CD4-positive, alpha-beta T cell treated with Interleukin-15 for 1 hour (primary cell): Measurements from ENCODE around the gene B3GALNT1.

ENCODE experiments used
- DNase-seq: peaks from one replicate; pipeline ENCODE4 v3.0.0-alpha.2; 2020

Gene B3GALNT1, protein sequence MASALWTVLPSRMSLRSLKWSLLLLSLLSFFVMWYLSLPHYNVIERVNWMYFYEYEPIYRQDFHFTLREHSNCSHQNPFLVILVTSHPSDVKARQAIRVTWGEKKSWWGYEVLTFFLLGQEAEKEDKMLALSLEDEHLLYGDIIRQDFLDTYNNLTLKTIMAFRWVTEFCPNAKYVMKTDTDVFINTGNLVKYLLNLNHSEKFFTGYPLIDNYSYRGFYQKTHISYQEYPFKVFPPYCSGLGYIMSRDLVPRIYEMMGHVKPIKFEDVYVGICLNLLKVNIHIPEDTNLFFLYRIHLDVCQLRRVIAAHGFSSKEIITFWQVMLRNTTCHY

DNA sequence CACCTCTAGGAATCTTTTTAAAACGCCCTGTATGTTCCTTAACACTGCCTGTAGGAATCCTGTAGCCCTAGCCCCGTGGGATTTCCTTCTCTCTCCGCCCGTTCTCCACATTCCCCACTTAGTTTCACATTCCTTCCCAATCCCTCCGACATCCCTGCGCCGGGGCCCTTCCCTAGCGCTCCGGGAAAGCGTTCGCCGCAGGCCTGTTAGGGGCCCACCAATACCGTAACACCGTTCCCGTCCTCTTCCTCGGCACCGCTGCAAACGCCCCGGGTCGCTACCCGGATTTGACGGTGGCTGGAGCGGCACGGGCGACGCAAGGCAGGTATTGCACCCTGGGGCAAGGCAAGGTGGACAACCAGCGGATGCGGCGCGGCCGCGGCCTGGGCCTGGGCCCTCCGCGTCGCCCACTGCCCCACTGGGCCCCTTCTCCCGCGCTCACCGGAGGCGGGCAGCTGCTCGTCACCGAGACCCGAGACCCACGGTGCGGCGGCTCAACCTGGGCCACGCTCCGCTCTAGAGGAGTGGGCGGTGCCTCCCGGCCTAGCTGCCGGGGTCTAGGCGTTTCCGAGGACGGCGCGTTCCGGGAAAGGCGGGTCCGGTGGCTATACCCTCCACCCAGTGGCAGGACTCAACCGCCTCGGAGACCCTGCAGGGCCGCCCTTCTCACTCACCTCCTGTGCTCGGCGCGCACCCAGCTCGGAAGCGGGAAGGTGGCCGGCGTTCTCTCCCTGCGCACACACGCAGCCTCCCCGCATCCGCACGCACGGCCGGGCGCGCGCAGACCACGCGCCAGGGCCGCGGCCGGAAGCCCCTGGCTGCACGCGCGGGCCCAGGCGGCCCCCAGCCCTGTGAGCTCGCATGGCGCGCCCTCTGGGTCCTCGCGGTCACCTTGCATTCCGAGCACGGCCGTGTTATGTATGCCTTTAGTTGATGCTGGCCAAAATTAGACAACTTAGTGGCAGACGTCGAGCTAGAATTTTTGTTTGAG is at the start of gene B3GALNT1:
TSS of gene B3GALNT1 (minus strand) at position 789 of the 991 bp plus-strand sequence. CDS start 18,595 bp downstream, outside the sequence.
- peak; percentile 21 for DNase-seq

DNA sequence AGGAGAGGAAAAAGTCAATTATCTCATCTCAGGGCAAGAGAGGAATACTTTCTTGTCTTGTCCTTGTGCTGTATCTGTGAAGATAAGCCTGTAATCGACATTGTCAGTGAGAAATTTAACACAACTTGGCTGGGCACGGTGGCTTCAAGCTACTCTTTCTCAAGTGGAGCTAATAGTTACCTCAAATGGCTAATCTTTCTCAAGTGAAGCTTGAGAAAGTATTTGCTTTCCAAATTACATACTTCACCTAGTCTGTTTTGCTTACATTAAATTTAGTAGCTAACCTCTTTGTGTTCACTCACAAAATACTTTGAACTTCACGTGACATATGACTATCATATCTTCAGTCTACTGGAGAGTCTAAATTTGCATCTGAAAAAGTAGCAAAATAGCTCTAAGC is 48.3 kb upstream of the B3GALNT1 start:
- no peak for DNase-seq

DNA sequence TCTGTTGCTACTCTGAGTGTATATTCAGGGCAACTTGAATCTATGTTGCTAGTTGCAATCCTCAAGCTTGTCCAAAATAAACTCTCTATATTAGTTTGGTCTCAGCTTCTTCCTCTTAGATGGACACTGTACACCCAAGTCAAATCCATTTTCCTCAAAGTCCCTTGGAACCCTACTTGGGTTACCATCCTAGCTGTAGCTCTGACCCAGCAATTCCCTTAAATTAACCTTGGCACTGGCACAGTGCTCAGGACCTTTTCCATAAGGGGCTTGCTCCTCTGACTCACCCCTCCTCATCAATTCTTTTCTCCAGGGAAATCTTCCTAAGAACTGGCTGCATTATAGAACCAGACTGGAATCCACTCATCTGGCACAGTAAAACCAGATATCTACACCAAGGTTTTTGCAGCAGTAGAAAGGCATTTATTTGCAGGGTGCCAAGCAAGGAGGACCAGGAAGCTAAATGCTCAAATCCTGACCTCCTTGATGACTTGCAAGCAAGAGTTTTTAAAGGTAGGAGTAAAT is 44.9 kb upstream of the B3GALNT1 start:
- no peak for DNase-seq

DNA sequence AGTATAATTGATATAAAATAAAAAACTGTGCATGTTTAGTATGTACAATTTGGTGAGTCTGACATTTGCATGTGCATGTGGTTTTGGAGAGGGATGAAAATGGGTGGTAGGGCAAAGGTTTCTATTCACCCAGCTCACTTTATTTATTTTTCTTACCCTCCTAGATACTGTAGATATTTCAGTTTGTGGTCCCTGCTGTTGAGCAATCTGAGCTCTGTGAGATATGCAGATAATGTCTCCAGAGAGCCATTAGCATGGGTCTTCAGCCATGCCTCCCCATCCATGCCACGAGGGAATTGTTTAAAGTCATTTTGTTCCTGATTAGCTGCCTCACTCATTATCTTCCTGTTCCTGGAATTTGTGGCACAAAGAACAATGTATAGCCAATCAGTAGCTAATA is 44.4 kb upstream of the B3GALNT1 start:
- DNase-seq, result no peak

DNA sequence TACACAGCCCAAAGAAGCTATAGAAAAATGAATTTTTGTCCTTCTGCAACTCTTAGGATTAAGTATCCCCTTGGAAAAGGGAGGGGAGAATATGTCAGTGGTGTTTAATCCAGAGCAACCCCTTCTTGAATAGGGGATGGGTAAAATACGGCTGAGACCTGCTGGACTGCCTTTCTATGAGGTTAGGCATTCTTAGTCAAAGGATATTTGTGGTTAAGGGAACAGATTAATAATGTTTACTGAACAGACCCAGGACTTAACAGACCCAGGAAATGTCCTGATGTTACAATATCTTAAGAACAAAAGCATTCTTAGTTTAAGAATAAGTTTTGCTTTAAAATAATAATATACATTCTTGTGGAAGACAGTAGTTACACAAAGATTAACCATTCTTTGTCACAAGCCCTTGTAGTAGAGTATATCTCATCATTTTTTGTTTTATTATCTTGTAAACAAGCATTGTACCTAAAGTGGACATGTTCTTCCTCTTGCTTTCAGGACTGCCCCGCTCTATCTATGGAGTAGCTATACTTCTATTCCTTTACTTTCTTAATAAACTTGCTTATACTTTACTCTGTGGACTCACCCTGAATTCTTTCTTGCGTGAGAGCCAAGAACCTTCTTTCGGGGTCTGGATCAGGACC is 43.8 kb upstream of the B3GALNT1 start:
- no peak for DNase-seq

DNA sequence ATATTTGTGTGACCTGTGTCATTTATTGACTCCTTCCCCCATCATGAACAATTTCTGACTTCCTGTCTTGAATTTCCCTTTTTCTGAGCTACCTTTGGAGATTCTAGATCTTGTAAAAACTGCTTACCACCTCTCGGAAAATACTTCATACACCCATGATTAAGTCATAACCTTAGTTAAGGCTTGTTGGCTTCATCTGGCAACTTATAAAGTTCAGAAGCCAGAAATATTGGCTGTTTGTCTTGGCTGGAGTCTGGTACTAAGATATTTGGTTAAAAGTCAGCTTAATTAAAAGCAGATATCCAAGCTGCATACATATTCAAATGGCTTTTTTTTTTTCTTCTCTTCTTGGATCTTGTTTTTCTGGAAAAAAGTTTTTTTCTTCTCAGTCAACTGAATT is 37.3 kb upstream of the B3GALNT1 start:
- DNase-seq, result no peak

DNA sequence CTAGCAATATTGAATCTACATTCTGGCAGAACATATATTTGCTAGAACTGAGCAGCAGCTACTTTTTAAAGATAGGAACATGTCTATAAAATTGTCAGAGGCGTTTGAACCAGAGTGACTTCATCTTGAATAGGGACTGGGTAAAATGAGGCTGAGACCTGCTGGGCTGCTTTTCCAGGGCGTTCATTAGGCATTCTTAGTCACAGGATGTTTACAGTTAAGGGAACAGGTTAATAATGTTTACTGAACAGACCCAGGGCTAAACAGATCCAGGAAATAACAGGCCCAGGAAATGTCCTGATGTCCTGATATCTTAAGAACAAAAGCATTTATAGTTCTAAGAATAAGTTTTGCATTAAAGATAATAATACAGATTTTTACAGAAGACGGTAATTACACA is 34.5 kb upstream of the B3GALNT1 start:
- no peak for DNase-seq

DNA sequence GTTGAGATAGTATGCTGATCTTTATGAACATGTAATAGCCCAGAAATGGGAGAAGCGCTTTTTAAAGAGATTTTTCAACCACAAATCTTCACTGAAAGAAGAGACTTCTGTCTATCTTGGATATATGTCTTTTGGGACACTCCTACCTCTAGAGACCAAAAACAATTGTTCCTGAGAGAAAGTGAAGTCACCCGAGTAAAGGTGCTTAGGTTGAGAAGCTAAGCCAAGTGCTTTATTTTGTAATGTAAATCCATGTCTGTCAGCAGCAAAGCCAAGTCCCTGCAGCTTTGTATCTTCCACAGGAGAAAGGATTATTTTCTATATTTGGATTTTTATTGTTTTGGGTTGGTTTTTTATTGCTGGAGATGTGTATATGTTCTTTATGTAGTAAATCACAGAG is 32.1 kb upstream of the B3GALNT1 start:
- DNase-seq, result no peak

DNA sequence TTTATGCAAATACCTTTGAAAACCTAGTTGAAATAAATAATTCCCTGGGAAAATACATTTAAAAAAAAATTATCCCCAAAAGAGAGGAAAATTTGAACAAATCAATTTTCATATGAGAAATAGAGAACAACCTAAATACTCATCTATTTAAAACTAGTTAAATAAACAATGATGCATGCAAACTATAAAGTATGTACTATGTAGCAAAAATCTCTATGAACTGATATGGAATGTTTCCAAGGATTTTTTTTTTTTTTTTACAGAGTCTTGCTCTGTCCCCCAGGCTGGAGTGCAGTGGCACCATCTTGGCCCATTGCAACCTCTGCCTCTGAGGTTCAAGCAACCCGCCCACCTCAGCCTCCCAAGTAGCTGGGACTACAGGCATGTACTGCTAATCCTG is 27.2 kb upstream of the B3GALNT1 start:
- no peak for DNase-seq

DNA sequence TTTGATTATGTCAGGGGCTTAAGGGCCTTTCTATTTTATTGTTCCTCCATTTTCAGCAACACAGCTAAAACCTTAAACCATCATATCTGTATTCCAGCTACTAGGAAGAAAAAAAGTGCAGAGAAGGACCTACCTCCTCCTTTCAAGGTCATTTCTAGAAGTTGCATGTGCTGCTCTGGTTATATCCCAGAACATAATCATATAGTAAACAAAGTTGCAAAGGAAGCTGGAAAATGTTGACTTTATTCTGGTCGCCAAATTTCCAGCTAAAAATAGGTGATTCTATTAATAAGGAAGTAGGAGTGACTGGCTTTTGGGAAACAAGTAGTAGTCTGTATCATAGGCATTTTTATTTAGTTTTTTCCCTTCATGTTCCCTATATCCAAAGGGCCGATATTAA is 21.3 kb upstream of the B3GALNT1 start:
- DNase-seq, result no peak

DNA sequence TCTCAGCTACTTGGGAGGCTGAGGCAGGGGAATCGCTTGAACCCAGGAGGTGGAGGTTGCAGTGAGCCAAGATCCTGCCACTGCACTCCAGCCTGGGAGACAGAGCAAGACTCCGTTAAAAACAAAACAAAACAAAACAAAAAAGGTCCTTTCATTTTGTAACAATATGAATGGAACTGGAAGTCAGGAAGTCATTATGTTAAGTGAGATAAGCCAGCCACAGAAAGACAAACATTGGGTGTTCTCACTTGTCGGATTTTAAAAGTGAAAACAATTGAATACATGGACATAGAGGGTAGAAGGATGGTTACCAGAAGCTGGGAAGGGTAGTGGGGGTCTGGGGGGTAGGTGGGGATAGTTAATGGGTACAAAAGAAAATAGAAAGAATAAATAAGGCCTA is 12.5 kb upstream of the B3GALNT1 start:
- DNase-seq, result no peak

DNA sequence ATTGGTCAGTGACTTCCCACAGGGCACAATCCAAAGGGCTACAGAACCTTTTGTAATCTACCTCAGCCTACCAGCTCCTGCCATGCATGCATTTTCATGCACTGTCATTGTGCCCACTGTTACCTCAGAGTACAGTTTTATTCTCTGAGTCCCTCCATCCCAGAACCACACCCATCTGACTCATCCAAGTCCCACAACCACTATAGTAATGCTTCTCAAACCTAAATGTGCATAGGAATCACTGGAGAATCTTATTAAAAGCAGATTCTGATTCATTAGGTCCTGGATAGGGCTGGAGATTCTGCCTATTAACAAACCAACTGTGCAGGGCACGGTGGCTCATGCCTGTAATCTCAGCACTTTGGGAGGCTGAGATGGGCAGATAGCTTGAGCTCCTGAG is 3.7 kb upstream of the B3GALNT1 start:
- no peak for DNase-seq

DNA sequence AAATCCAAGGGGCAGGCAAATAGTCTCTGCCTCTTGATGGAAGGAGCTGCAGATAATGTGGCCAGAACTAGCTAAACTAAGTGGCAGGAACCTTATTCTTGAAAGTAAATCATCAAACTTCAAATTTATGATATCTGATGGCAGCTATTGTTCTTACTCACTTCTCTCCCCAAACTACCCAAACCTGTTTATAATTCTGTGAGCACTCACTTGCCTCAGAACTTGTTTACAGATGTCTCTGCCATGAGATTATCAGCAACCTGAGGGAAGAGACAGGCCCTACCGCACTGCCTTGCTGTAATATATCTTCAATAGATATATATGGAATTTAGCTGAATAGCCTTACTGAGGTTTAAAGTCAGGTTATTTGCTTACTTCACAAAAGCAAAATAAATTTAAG is 2.2 kb upstream of the B3GALNT1 start:
- DNase-seq, result no peak

DNA sequence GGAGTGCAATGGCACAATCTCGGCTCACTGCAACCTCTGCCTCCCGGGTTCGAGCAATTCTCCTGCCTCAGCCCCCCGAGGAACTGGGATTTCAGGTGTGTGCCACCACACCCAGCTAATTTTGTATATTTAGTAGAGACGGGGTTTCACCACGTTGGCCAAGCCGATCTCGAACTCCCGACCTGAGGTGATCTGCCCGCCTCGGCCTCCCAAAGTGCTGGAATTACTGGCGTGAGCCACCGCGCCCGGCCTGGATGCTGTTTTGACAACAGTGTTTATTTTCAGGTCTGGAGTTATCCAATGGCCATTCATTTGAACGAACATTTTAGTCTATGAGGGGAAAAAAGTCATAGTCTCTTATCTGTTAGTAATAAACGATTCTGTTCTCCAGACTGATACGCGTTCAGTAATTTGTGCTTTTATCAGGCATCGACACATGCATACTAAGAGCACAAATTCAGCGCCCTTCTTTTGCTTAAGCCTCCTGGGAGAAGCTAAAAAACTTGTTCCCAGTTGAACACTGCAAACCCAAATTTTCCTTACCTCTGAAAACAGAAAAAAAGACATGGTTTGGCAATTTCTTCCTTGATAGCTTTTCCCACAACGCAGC is 1.3 kb downstream of the B3GALNT1 start:
- DNase-seq, result no peak

DNA sequence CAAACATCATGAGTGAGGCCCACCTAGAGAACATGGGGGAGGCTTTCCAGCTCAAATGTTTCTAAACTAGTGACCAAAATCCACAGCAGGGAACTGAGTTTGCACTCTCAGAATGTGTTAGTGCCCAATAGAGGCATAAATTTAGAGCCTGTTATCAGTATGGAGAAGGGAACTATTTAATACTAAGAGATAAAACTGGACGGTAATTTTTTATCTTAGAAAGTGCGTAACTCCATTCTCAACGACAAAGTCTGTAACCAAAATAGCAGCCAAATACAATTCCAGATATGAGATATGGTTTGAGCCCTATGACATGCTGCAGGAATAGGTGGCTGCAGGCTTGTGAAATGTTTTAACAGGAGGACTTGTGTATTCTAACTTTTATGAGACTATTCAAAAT is 3.5 kb downstream of the B3GALNT1 start:
- DNase-seq, result no peak

DNA sequence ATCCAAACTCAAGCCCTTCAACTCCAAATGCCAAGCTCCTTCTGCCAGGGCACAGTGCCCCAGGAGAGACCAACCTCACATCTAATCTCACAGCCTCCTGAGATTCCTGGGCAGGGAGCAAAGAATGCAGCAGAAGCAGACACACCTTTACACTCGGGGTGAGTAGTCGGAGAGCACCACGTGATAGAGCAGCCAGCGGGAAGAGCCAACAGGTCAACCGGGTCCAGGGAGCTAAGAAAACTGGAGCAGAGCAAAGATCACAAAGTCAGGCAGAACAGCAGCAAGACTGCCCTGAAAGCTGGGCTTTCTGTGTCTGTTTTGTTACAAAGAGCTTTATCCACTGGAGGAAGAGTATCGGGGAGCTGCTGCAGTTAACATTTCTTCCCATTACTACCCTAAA is 4.2 kb downstream of the B3GALNT1 start:
- DNase-seq, result no peak

DNA sequence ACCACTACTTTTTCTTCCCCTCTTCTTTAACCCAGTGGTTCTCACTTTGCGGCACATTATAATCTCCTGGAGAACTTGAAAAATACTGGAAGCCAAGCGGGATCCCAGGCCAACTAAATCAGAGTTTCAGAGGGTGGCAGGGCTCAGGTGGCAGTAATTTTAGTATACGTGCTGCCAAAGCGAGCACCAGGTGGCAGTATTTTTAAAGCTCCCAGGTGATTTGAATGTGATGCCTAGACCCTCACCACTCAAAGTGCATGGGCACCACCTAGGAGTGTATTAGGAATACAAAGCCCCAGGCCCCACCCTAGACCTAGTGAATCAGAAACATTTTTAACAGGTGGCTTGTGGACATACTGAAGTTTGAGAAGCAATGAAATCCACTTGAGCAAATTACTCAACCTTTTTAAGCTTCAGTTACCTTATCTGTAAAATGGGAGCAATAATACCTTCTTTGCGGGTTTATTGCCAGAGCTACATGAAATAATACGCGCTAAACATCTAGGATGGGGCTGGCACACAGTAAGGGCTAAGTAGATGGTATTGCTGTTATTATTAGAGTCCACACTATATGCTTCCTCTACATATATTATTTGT is 8.3 kb downstream of the B3GALNT1 start:
- no peak for DNase-seq

DNA sequence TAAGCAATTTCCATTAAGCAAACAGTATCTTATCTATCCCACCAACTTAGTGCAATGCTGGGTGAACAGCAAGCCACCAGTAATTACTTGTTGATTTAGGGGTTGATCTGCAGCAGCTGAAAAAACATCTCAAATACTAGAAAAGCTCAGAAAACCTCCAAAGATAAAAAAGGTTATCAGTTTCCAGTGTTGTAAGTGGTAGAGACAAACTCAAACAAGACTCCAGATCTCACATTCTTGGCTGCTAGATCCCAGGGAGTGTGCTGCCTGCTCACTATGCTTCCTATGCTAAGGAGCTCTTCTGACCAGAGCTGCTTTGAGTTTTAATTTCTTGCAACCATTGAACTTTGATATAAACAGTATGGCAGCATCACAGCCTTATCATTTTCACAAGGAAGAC is 11.3 kb downstream of the B3GALNT1 start:
- no peak for DNase-seq

DNA sequence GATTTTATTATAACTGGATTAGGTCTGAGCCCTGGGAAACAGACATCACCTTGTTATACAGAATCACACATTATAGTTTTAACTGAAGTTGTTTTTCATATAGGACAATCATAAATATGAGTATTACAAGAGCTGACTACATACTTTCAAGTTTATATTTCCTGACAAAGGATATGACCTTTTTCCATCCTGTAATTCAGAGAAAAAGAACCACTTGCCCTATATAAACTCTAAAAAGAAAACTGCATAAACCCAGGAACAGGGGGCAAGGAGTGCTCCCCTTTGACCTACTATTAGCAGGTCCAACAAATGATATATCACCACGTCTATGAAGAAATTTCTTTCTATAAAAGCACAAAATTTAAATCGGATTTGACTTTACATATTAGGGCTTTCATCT is 20.9 kb downstream of the B3GALNT1 start:
- DNase-seq, result no peak

DNA sequence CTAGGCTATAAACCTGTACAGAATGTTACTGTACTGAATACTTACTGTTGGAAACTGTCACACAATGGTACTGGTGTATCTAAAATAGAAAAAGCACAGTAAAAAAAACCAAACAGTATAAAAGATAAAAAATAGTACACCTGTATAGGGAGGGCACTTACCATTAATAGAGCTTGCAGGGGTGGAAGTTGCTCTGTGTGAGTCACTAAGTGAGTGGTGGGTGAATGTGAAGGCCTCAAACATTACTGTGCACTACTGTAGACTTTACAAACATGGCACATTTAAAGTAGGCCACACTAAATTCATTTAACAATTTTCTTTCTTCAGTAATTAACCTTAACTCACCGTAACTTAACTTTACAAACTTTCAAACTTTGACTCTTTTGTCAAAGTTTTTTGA is 22.0 kb downstream of the B3GALNT1 start:
- no peak for DNase-seq

DNA sequence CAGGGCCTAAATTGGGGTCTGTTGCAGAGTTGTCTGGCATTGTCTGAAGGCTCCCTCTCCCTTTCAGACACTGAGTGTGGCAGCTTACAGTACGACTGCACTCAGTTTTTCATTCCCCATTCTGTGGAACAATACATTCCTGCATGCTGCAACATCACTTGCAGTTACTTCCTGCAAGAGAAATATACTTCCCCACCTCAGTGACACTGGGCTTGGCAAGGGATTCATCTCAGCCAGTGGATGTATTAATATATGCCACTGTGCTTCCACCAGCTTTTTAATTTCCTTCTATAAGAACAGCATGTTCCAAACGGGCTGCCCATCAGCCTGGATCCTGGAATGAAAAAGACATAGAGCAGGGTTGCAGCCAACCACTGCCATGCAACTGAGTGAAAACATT is 23.1 kb downstream of the B3GALNT1 start:
- no peak for DNase-seq

DNA sequence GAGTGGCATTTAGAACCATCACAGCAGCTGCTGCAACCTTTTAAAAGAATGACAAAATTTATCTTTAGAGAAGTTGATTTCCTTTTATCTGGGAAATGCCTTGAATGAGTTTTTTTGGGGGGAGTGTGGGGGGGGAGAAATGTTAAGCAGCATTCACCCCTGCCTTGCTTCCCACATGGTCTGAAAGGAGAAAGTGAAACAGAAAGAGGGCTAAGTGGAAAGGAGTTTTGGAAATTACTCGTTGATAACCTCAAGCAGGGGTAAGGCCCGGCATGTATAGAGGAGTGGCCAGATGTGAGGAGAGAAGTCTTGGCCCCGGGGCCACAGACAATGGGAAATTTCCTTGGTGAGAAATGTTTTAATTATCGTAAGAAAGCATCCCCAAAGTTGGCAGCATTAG is 23.5 kb downstream of the B3GALNT1 start:
- DNase-seq, result no peak

DNA sequence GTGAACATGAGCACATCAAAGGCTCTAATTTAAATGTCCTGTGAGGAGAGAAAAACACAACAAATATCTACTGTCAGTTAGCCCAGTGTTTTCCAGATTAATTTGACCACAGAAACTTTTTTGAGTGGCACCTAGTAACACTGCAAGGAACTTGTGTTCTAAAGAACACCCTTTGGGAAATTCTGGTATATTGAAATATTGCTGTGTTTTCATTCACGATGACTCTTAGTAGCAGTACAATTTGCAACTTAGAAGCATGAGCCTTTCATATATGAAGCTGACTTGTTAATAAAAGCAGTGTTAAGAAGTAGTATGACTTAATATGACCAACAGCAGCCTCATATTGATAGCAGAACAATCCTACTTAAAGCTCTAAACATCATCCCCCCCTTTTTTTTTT is 32.0 kb downstream of the B3GALNT1 start:
- DNase-seq, result no peak
